NT2/D1 (cell line): ENCODE data around the gene KYNU.
"Not testable (repeated sequence)": the region's sequence is repeated elsewhere in the genome, so short reads cannot be mapped to it uniquely, and the experiment has no call there.

ENCODE experiments used
- DNase-seq: peaks from one replicate; pipeline ENCODE4 v3.0.0-alpha.2; 2011; ENCODE audit warnings: low read depth, low spot score
- H3K27me3 ChIP-seq: 2 replicates; pipeline ENCODE4 v1.6.0; 2011; ENCODE audit warnings: mild to moderate bottlenecking; ENCODE audit not compliant: insufficient read length, insufficient read depth
- H3K36me3 ChIP-seq: 2 replicates; pipeline ENCODE4 v1.6.1; 2011; ENCODE audit warnings: mild to moderate bottlenecking, low read length, mixed read lengths; ENCODE audit not compliant: insufficient read depth, insufficient read length
- H3K4me1 ChIP-seq: 2 replicates; pipeline ENCODE4 v1.5.1; 2011; ENCODE audit not compliant: insufficient read depth, insufficient read length
- H3K4me3 ChIP-seq: 2 replicates; pipeline ENCODE4 v1.5.1; 2011; ENCODE audit warnings: low read depth; ENCODE audit not compliant: insufficient read length
- H3K9ac ChIP-seq: 2 replicates; pipeline ENCODE4 v1.6.0; 2011; ENCODE audit warnings: low read depth; ENCODE audit not compliant: insufficient read length
- H3K9me3 ChIP-seq: 2 replicates; pipeline ENCODE4 v1.5.1; 2011; ENCODE audit warnings: mild to moderate bottlenecking, low read length; ENCODE audit not compliant: insufficient read depth
- SUZ12 ChIP-seq: IDR thresholded peaks from 2 replicates; pipeline ENCODE4 v1.6.1; 2011; ENCODE audit not compliant: insufficient read length, insufficient read depth; ENCODE audit errors: extremely low read depth
- YY1 ChIP-seq: IDR thresholded peaks from 2 replicates; pipeline ENCODE4 v1.6.1; 2011; ENCODE audit not compliant: insufficient read length, insufficient read depth
- ZNF274 ChIP-seq: IDR thresholded peaks from 2 replicates; pipeline ENCODE4 v1.6.1; 2011; ENCODE audit warnings: mild to moderate bottlenecking, low read depth, low read length

KYNU gene

GRCh38 chr2:142879151-142879550, 1.7 kb downstream of the KYNU start:
- H3K9ac ChIP-seq: no peak overlapping the region
- no peaks in the 10 kb centered on the region for H3K9me3 ChIP-seq
- no peak overlapping the region for H3K4me3 ChIP-seq
- no peak for DNase-seq
- no peaks in the 10 kb centered on the region for H3K36me3 ChIP-seq
- no peaks in the 10 kb centered on the region for H3K27me3 ChIP-seq
- no peak for TF ChIP-seq SUZ12
- no peak for TF ChIP-seq YY1
- no peak for TF ChIP-seq ZNF274
- H3K4me1 ChIP-seq: no peaks in the 10 kb centered on the region

- no peaks in the 10 kb centered on the region for H3K4me1 ChIP-seq
- DNase-seq: no peak
- no peaks in the 10 kb centered on the region for H3K9me3 ChIP-seq
- no peak overlapping the region for H3K9ac ChIP-seq
- TF ChIP-seq SUZ12: no peak
- TF ChIP-seq ZNF274: no peak
- H3K4me3 ChIP-seq: no peak overlapping the region
- H3K36me3 ChIP-seq: no peaks in the 10 kb centered on the region
- no peaks in the 10 kb centered on the region for H3K27me3 ChIP-seq
Measured at GRCh38 chr2:142880279-142880678, 2.8 kb downstream of the KYNU start.

GRCh38 chr2:142881619-142882018, 4.2 kb downstream of the KYNU start:
- no peak overlapping the region for H3K4me3 ChIP-seq
- H3K9me3 ChIP-seq: no peaks in the 10 kb centered on the region
- H3K36me3 ChIP-seq: no peaks in the 10 kb centered on the region
- no peak overlapping the region for H3K9ac ChIP-seq
- TF ChIP-seq SUZ12 (no peak), YY1 (no peak), ZNF274 (no peak)
- no peaks in the 10 kb centered on the region for H3K27me3 ChIP-seq
- no peak for DNase-seq
- H3K4me1 ChIP-seq: no peaks in the 10 kb centered on the region

- H3K27me3 ChIP-seq, H3K4me1 ChIP-seq, H3K36me3 ChIP-seq: not testable (repeated sequence)
Measured at GRCh38 chr2:142882500-142882899, 5.0 kb downstream of the KYNU start.

GRCh38 chr2:142883526-142883925, 6.1 kb downstream of the KYNU start:
- no peak for DNase-seq
- Histone ChIP-seq H3K9me3 (no peaks in the 10 kb centered on the region), H3K27me3 (no peaks in the 10 kb centered on the region), H3K9ac (no peak overlapping the region), H3K36me3 (no peaks in the 10 kb centered on the region), H3K4me1 (no peaks in the 10 kb centered on the region), H3K4me3 (no peak overlapping the region)
- TF ChIP-seq SUZ12: no peak
- TF ChIP-seq YY1: no peak
- TF ChIP-seq ZNF274: no peak

More at GRCh38 chr2:142882500-142882899, 5.0 kb downstream of the KYNU start:
- not testable (repeated sequence) for DNase-seq, H3K4me3 ChIP-seq, H3K9me3 ChIP-seq, H3K9ac ChIP-seq

- TF ChIP-seq YY1: no peak
- TF ChIP-seq ZNF274: no peak
- TF ChIP-seq SUZ12: no peak
- Histone ChIP-seq H3K9me3 (no peaks in the 10 kb centered on the region), H3K4me3 (no peak overlapping the region), H3K27me3 (no peaks in the 10 kb centered on the region), H3K9ac (no peak overlapping the region), H3K36me3 (no peaks in the 10 kb centered on the region), H3K4me1 (no peaks in the 10 kb centered on the region)
- DNase-seq: no peak
Measured at GRCh38 chr2:142885543-142885942, 8.1 kb downstream of the KYNU start.

- Histone ChIP-seq H3K4me1 (no peaks in the 10 kb centered on the region), H3K9ac (no peak overlapping the region), H3K9me3 (no peaks in the 10 kb centered on the region), H3K36me3 (no peaks in the 10 kb centered on the region), H3K4me3 (no peak overlapping the region), H3K27me3 (no peaks in the 10 kb centered on the region)
- DNase-seq: no peak
- TF ChIP-seq ZNF274: no peak
- TF ChIP-seq SUZ12: no peak
- TF ChIP-seq YY1: no peak
Measured at GRCh38 chr2:142892715-142893114, 15.3 kb downstream of the KYNU start.

- Histone ChIP-seq H3K9me3 (no peaks in the 10 kb centered on the region), H3K4me1 (no peaks in the 10 kb centered on the region), H3K27me3 (no peaks in the 10 kb centered on the region), H3K36me3 (no peaks in the 10 kb centered on the region), H3K4me3 (no peak overlapping the region), H3K9ac (no peak overlapping the region)
- DNase-seq: no peak
- TF ChIP-seq ZNF274: no peak
- TF ChIP-seq SUZ12: no peak
- no peak for TF ChIP-seq YY1
Measured at GRCh38 chr2:142893241-142893640, 15.8 kb downstream of the KYNU start.
